SK-N-SH (cell line): ENCODE measurements around the gene FAM229B. TPM values are rescaled to one million over a fixed set of nuclear protein-coding genes. Genes with fewer than 3 reads are reported as not detected.
A peak's percentile ranks its signal among the peaks of the same experiment; 100 is the strongest.

ENCODE experiments used
- CTCF ChIA-PET: fragments of 300-600, 350-600 bp; formaldehyde crosslinking; extraction: SDS; loops from one replicate; lab custom pipeline; 2021; lab: Yijun Ruan, JAX
- POLR2A ChIA-PET: fragments of 350-600 bp; sonication (Branson Sonifier 250); formaldehyde crosslinking; extraction: SDS; loops from one replicate; lab custom pipeline; 2020; ENCODE audit warnings: antibody characterized with exemption, inconsistent platforms; lab: Yijun Ruan, JAX
- DNase-seq: peaks from one replicate; pipeline ENCODE4 v3.0.0; 2012
- H2AFZ ChIP-seq: fragments of 200-600 bp; sonication (generic); 2 replicates; pipeline ENCODE4 v1.8.1; 2016; ENCODE audit warnings: antibody characterized with exemption, mild to moderate bottlenecking, low read depth
- H3F3A ChIP-seq: fragments of 200-600 bp; sonication (generic); replicated peaks from 2 replicates; pipeline ENCODE3; 2016; ENCODE audit warnings: antibody characterized with exemption, mild to moderate bottlenecking; ENCODE audit not compliant: insufficient read depth
- H3K27ac ChIP-seq, 2 experiments: fragments of 200-500 bp in 1 of 2; fragments of 200-600 bp in 1 of 2; sonication (Bioruptor generic) in 1 of 2; sonication (generic), shearing (Covaris generic) in 1 of 2; 2 replicates each; pipeline versions ENCODE4 v1.5.1 to v1.6.1; 2014 to 2016; ENCODE audit warnings: low read depth in 2 of 2, inconsistent platforms in 1 of 2, low read length in 1 of 2, mild to moderate bottlenecking in 1 of 2, mixed read lengths in 1 of 2
- H3K27me3 ChIP-seq: fragments of 200-600 bp; sonication (generic), shearing (Covaris generic); 2 replicates; pipeline ENCODE4 v1.6.1; 2016; ENCODE audit warnings: mixed run types; ENCODE audit not compliant: insufficient read depth
- H3K36me3 ChIP-seq, 2 experiments: fragments of 200-500 bp in 1 of 2; fragments of 200-600 bp in 1 of 2; sonication (Bioruptor generic) in 1 of 2; sonication (generic) in 1 of 2; replicated peaks in 1 of 2; 2 replicates each; pipeline versions ENCODE3 to v1.5.1; 2014 to 2016; ENCODE audit warnings: low read length in 1 of 2, mild to moderate bottlenecking in 1 of 2; ENCODE audit not compliant: insufficient read depth in 2 of 2, control insufficient read depth in 1 of 2
- H3K4me1 ChIP-seq, 2 experiments: fragments of 200-500 bp in 1 of 2; fragments of 200-600 bp in 1 of 2; sonication (Bioruptor generic) in 1 of 2; sonication (generic), shearing (Covaris generic) in 1 of 2; 2 replicates each; pipeline versions ENCODE4 v1.5.1 to v1.6.1; 2014 to 2016; ENCODE audit warnings: low read depth in 1 of 2, low read length in 1 of 2, mixed run types in 1 of 2; ENCODE audit not compliant: insufficient read depth in 2 of 2, control insufficient read depth in 1 of 2
- H3K4me2 ChIP-seq: fragments of 200-600 bp; sonication (generic), shearing (Covaris generic); 2 replicates; pipeline ENCODE4 v1.6.1; 2017; ENCODE audit warnings: mixed run types
- H3K4me3 ChIP-seq, 2 experiments: fragments of 200-500 bp in 1 of 2; fragments of 200-600 bp in 1 of 2; sonication (Bioruptor generic) in 1 of 2; sonication (generic), shearing (Covaris generic) in 1 of 2; 2 replicates each; pipeline versions ENCODE4 v1.5.1 to v1.8.1; 2014 to 2016; ENCODE audit warnings: low read depth in 2 of 2, inconsistent platforms in 1 of 2, low read length in 1 of 2, mild to moderate bottlenecking in 1 of 2, mixed read lengths in 1 of 2, moderate library complexity in 1 of 2
- H3K79me2 ChIP-seq: fragments of 200-600 bp; sonication (generic); 2 replicates; pipeline ENCODE4 v1.8.1; 2017; ENCODE audit warnings: mild to moderate bottlenecking; ENCODE audit not compliant: insufficient read depth
- H3K9ac ChIP-seq: fragments of 200-600 bp; sonication (generic); 2 replicates; pipeline ENCODE4 v1.6.1; 2017; ENCODE audit warnings: mixed run types
- H3K9me2 ChIP-seq: fragments of 200-600 bp; sonication (generic); 2 replicates; pipeline ENCODE4 v1.6.1; 2017; ENCODE audit warnings: mixed run types
- H3K9me3 ChIP-seq: fragments of 200-600 bp; sonication (generic); 2 replicates; pipeline ENCODE4 v1.6.1; 2017; ENCODE audit warnings: mixed run types, mild to moderate bottlenecking, moderate library complexity
- H4K20me1 ChIP-seq: fragments of 200-600 bp; sonication (generic); 2 replicates; pipeline ENCODE4 v1.6.1; 2017; ENCODE audit warnings: mild to moderate bottlenecking, mixed run types; ENCODE audit not compliant: insufficient read depth
- CHD2 ChIP-seq: fragments of 150-350 bp; IDR thresholded peaks from 2 replicates; pipeline ENCODE4 v1.6.1; 2018; ENCODE audit warnings: low read length; ENCODE audit not compliant: partially characterized antibody
- CTCF ChIP-seq: fragments of 200-600 bp; sonication (generic); IDR thresholded peaks from 2 replicates; pipeline ENCODE4 v1.6.1; 2017; ENCODE audit warnings: antibody characterized with exemption, mild to moderate bottlenecking, moderate library complexity
- ELF1 ChIP-seq: IDR thresholded peaks from 2 replicates; pipeline ENCODE4 v1.4.0; 2012
- FOXM1 ChIP-seq: IDR thresholded peaks from 2 replicates; pipeline ENCODE4 v1.4.0; 2012; ENCODE audit warnings: low read depth, mild to moderate bottlenecking
- GABPA ChIP-seq: IDR thresholded peaks from 2 replicates; pipeline ENCODE4 v1.4.0; 2012; ENCODE audit warnings: low read depth, mild to moderate bottlenecking
- GATA2 ChIP-seq: sonication (generic); formaldehyde crosslinking; IDR thresholded peaks from 2 replicates; pipeline ENCODE4 v1.5.0; 2020; ENCODE audit warnings: mild to moderate bottlenecking, missing genetic modification reagents
- IRF3 ChIP-seq: fragments of 150-350 bp; IDR thresholded peaks from 2 replicates; pipeline ENCODE4 v1.6.1; 2016; ENCODE audit warnings: mild to moderate bottlenecking, low read depth, low read length
- JUND ChIP-seq: IDR thresholded peaks from 2 replicates; pipeline ENCODE4 v1.4.0; 2012
- MEF2A ChIP-seq: IDR thresholded peaks from 2 replicates; pipeline ENCODE4 v1.4.0; 2012; ENCODE audit warnings: low read depth, borderline replicate concordance
- NFIC ChIP-seq: IDR thresholded peaks from 2 replicates; pipeline ENCODE4 v1.4.0; 2012; ENCODE audit warnings: borderline replicate concordance
- NRF1 ChIP-seq: IDR thresholded peaks from 2 replicates; pipeline ENCODE4 v1.6.1; 2012; ENCODE audit warnings: low read depth, mild to moderate bottlenecking, low read length
- POLR2AphosphoS5 ChIP-seq: IDR thresholded peaks from 2 replicates; pipeline ENCODE4 v1.6.1; 2012; ENCODE audit warnings: low read depth, low read length
- RCOR1 ChIP-seq: fragments of 150-350 bp; IDR thresholded peaks from 2 replicates; pipeline ENCODE4 v1.6.1; 2017; ENCODE audit warnings: antibody characterized with exemption, low read length
- REST ChIP-seq: IDR thresholded peaks from 2 replicates; pipeline ENCODE4 v1.6.1; 2012; ENCODE audit warnings: mild to moderate bottlenecking, low read depth, low read length, moderate library complexity
- SIN3A ChIP-seq: IDR thresholded peaks from 2 replicates; pipeline ENCODE4 v1.6.1; 2012; ENCODE audit warnings: low read depth, mild to moderate bottlenecking, low read length, moderate library complexity, borderline replicate concordance
- SMC3 ChIP-seq: IDR thresholded peaks from 2 replicates; pipeline ENCODE4 v1.6.1; 2012; ENCODE audit warnings: low read depth, low read length, improper control_type of control experiment
- TCF12 ChIP-seq: IDR thresholded peaks from 2 replicates; pipeline ENCODE4 v1.4.0; 2012
- TEAD4 ChIP-seq: IDR thresholded peaks from 2 replicates; pipeline ENCODE4 v1.4.0; 2012; ENCODE audit warnings: mild to moderate bottlenecking, borderline replicate concordance; ENCODE audit not compliant: insufficient read depth
- YY1 ChIP-seq: IDR thresholded peaks from 2 replicates; pipeline ENCODE4 v1.4.0; 2012; ENCODE audit warnings: low read depth, mild to moderate bottlenecking
- ZBTB33 ChIP-seq: IDR thresholded peaks from 2 replicates; pipeline ENCODE4 v1.4.0; 2012; ENCODE audit warnings: low read depth, borderline replicate concordance
- WGBS: methylation state at CpG from one replicate; pipeline ENCODE4 v1.1.6; 2017; ENCODE audit warnings: low lambda C conversion rate; 5-methylcytosine and 5-hydroxymethylcytosine counted together
- polyA plus RNA-seq, 3 experiments: library from polyadenylated mRNA; depleted of rRNA; stranded (reverse); fragments of >200 nt; gene quantifications; 2 replicates each; pipeline ENCODE4 v1.2.3, GENCODE V29; 2012
- TF ChIP-seq, protein P1 (sequence below): fragments of 150-350 bp; IDR thresholded peaks from 2 replicates; pipeline ENCODE4 v1.6.1; 2017; ENCODE audit warnings: antibody characterized with exemption, low read length, low read depth, borderline replicate concordance

Gene FAM229B, protein sequence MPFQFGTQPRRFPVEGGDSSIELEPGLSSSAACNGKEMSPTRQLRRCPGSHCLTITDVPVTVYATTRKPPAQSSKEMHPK
- 15.9 and 20.6 TPM in 2 replicates for polyA plus RNA-seq (2012; rRNA removed)
- 18.5 and 21.2 TPM in 2 replicates for polyA plus RNA-seq (2012; cell fraction: cytosol; rRNA removed)
- 6.7 and 7.1 TPM in 2 replicates for polyA plus RNA-seq (2012; cell fraction: nucleus; rRNA removed)

DNA sequence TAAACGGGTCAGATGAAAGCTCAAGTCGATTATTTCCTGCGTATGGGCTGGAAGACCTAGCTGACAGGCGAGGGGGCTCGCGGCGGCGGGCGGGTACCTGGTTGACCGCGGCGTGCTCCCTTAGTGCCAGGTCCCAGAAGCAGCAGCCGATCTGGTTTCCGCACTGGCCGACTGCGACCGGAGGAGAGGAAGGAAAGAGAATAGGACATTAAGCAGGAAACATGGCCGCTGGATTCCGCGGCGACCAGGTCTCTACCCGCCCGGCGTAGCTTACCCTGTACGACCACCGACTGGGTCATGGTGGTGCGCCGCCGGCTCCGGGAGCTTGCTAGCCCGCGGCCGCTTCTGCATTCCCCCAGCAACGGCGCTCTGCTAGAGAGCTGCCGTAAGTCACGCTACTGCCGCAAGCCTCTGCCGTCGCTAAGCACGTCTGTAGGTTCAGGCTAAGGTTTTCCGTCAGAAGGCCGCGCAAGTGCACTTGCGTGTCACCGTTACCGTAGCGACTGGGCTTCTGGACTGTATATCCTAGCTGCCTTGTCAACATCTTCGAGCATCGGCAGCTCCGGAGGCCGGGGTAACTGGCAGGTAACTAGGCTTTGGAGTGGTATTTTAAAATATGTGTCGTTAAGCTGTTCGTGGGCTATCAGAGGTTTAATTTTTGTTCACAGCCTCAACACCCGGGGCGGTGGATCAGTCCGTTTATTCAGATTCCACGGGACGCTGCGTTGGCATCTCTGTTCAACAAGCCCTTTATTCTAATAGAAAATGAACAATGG, at the start of gene FAM229B, which contains the start of gene TUBE1:
FAM229B (plus strand) TSS at position 456 of the 776 bp plus-strand sequence. CDS start 11,693 bp downstream, outside the sequence.
TUBE1 (minus strand) TSS at position 347 of the 776 bp plus-strand sequence; CDS start at position 299, 48 bp downstream.
- Histone ChIP-seq H3K9me2 (no peaks in the 10 kb centered on the region), H3K27me3 (no peaks in the 10 kb centered on the region), H3F3A (peaks cover 4% of the 10 kb centered on the region), H4K20me1 (no peaks in the 10 kb centered on the region), H3K4me2 (peak within 1 kb of the TSS; percentile 78), H2AFZ (peak within 1 kb of the TSS; percentile 98), H3K36me3 (peaks cover 21 to 26% of the 10 kb centered on the region in 2 experiments), H3K79me2 (no peaks in the 10 kb centered on the region; the same call in 1 of the 2 replicates), H3K9ac (peak within 1 kb of the TSS; percentile 68), H3K9me3 (no peaks in the 10 kb centered on the region), H3K4me1 (peaks cover 2 to 5% of the 10 kb centered on the region in 2 experiments; a peak in 3 of 4 replicates), H3K27ac (peak within 1 kb of the TSS; percentile 77 to 88), H3K4me3 (peak within 1 kb of the TSS; percentile 91 to 93)
- CTCF ChIA-PET, result interaction anchor here (0.7 to 3.7 kb wide), 13 partner anchors 10 to 1280 kb away, joined by 3 to 42 read pairs (median 4); no protein-coding TSS in a partner anchor
- POLR2A ChIA-PET, result interaction anchor here (0.7 to 1.2 kb wide), 2 partner anchors 62 to 79 kb away, joined by 3 read pairs; no protein-coding TSS in a partner anchor
- DNase-seq, result peak; percentile 83
- WGBS, result 2% methylated on average over 32 of the region's 60 CpGs
- TF ChIP-seq REST (no peak), NFIC (no peak), FOXM1 (no peak), ELF1 (no peak), CHD2 (peak; percentile 41), MEF2A (no peak), YY1 (no peak; the same call in none of the 2 replicates), CTCF (no peak), SIN3A (peak; percentile 63; the same call in 1 of the 2 replicates), RCOR1 (0 out of 2 replicates have a peak, but pooled peaks have one; percentile 50), SMC3 (no peak; the same call in 1 of the 2 replicates), ZBTB33 (no peak), TCF12 (peak; percentile 51; the same call in 1 of the 2 replicates), POLR2AphosphoS5 (peak; percentile 74; the same call in 1 of the 2 replicates), GATA2 (CRISPR knock-in tag) (no peak), JUND (no peak), NRF1 (peak; percentile 69), TEAD4 (0 out of 2 replicates have a peak, but pooled peaks have one; percentile 10), GABPA (0 out of 2 replicates have a peak, but pooled peaks have one; percentile 10), IRF3 (no peak)
- TF ChIP-seq, protein P1, sequence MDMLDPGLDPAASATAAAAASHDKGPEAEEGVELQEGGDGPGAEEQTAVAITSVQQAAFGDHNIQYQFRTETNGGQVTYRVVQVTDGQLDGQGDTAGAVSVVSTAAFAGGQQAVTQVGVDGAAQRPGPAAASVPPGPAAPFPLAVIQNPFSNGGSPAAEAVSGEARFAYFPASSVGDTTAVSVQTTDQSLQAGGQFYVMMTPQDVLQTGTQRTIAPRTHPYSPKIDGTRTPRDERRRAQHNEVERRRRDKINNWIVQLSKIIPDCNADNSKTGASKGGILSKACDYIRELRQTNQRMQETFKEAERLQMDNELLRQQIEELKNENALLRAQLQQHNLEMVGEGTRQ, result no peak
